ENCODE data around the gene CEP112. TPM values are rescaled to one million over a fixed set of nuclear protein-coding genes. Genes with fewer than 3 reads are reported as not detected.

The CEP112 gene
- total and polyA plus RNA-seq, 2 of the 8 experiments (the other 6 are each of a cell fraction or from before 2014, with no cell fraction given) = 0.62 to 3.1 TPM

DNA sequence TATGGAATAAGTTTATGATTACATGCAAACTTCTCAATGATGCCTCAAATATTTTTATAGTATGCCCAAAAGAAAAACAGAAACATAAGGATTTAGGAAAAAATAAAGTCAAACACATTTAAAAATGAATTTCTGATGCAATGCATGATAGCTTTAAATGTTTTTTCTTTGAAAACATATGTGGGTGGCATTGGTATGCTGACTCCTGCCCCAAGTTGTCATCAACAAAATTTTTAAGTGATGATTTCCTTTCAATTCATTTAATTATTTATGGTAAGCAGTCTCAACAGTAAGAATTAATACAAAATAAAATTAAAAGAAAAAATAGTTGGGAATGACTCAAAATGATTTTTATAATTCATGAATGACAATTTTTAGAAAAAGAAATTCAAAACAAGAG is 104.9 kb downstream of the CEP112 start:
- Histone ChIP-seq H3K4me3 (ENCODE audit: extremely low read depth in 1 of 4, insufficient read depth in 2 of 4, low read depth in 3 of 4, low read length in 4 of 4) (no peak overlapping the region), H3K79me2 (ENCODE audit: control insufficient read depth in 1 of 2, insufficient read depth in 2 of 2, low read length in 2 of 2) (no peaks in the 10 kb centered on the region), H2AFZ (ENCODE audit: low read length) (no peak overlapping the region), H3K4me1 (replicated peaks in 1 of 4; ENCODE audit: control insufficient read depth in 3 of 4, insufficient read depth in 4 of 4, low read length in 3 of 4) (no peaks in the 10 kb centered on the region), H2BK5ac (ENCODE audit: low read depth, low read length) (no peak overlapping the region), H4K8ac (ENCODE audit: extremely low read depth, insufficient read depth, low read length) (no peak overlapping the region), H3K23me2 (ENCODE audit: low read depth, low read length) (no peaks in the 10 kb centered on the region; the same call in 1 of the 2 replicates), H2BK120ac (replicated peaks; ENCODE audit: low read depth, low read length) (no peak overlapping the region), H3K9me3 (ENCODE audit: insufficient read depth in 2 of 2, low read depth in 1 of 2, low read length in 1 of 2) (no peaks in the 10 kb centered on the region; a peak in 1 of 4 replicates), H3K36me3 (ENCODE audit: control insufficient read depth in 2 of 4, insufficient read depth in 4 of 4, low read length in 3 of 4) (no peaks in the 10 kb centered on the region), H3K4me2 (ENCODE audit: insufficient read depth in 1 of 2, low read depth in 2 of 2, low read length in 2 of 2) (no peak overlapping the region), H3K23ac (ENCODE audit: insufficient read length) (no peak overlapping the region), H2BK15ac (ENCODE audit: low read length) (no peak overlapping the region), H4K5ac (ENCODE audit: insufficient read length, low read depth, low read length) (no peak overlapping the region), H4K91ac (replicated peaks; ENCODE audit: insufficient read length, low read length) (no peak overlapping the region), H4K20me1 (replicated peaks in 1 of 2; ENCODE audit: control insufficient read depth in 1 of 2, insufficient read depth in 2 of 2, low read length in 2 of 2) (no peaks in the 10 kb centered on the region), H2BK20ac (ENCODE audit: low read length) (no peak overlapping the region), H3K4ac (replicated peaks; ENCODE audit: insufficient read length, low read depth, low read length) (no peak overlapping the region), H3K18ac (ENCODE audit: extremely low read depth, low read length) (no peak overlapping the region), H3K27me3 (replicated peaks in 1 of 4; ENCODE audit: control insufficient read depth in 3 of 4, extremely low read depth in 1 of 4, insufficient read depth in 3 of 4, low read length in 3 of 4) (no peaks in the 10 kb centered on the region), H2AK5ac (ENCODE audit: low read depth, low read length) (no peak overlapping the region), H3K14ac (ENCODE audit: insufficient read length) (no peak overlapping the region), H3K56ac (replicated peaks; ENCODE audit: insufficient read length, low read depth, low read length) (no peak overlapping the region), H3K79me1 (ENCODE audit: low read depth, low read length) (no peaks in the 10 kb centered on the region), H3K9ac (replicated peaks in 1 of 4; ENCODE audit: extremely low read depth in 1 of 4, low read depth in 3 of 4, low read length in 3 of 4) (no peak overlapping the region), H3K27ac (ENCODE audit: low read depth, low read length) (no peak overlapping the region), H2BK12ac (ENCODE audit: low read depth, low read length) (no peak overlapping the region)
- ChIA-PET POLR2A (ENCODE audit: partially characterized antibody) (no interaction called here), CTCF (ENCODE audit: partially characterized antibody) (no interaction called here)
- DNase-seq (ENCODE audit: low read depth in 1 of 2, low spot score in 2 of 2) (no peak), FAIRE-seq (no peak)
- TF ChIP-seq TAF7 (optimal IDR thresholded peaks at IDR 0.05; ENCODE audit: borderline replicate concordance, low read depth, low read length) = no peak
- TF ChIP-seq POLR2A (IDR thresholded peaks at IDR 0.05; ENCODE audit: control extremely low read depth in 1 of 2, low read depth in 2 of 2, low read length in 2 of 2) = no peak
- TF ChIP-seq BRCA1 (IDR thresholded peaks at IDR 0.05; ENCODE audit: low read depth, low read length) = no peak
- no peak for TF ChIP-seq FOSL1 (IDR thresholded peaks at IDR 0.05; ENCODE audit: insufficient read depth, low read depth, low read length)
- TF ChIP-seq, protein P1, sequence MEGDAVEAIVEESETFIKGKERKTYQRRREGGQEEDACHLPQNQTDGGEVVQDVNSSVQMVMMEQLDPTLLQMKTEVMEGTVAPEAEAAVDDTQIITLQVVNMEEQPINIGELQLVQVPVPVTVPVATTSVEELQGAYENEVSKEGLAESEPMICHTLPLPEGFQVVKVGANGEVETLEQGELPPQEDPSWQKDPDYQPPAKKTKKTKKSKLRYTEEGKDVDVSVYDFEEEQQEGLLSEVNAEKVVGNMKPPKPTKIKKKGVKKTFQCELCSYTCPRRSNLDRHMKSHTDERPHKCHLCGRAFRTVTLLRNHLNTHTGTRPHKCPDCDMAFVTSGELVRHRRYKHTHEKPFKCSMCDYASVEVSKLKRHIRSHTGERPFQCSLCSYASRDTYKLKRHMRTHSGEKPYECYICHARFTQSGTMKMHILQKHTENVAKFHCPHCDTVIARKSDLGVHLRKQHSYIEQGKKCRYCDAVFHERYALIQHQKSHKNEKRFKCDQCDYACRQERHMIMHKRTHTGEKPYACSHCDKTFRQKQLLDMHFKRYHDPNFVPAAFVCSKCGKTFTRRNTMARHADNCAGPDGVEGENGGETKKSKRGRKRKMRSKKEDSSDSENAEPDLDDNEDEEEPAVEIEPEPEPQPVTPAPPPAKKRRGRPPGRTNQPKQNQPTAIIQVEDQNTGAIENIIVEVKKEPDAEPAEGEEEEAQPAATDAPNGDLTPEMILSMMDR (IDR thresholded peaks at IDR 0.05; ENCODE audit: control extremely low read depth in 1 of 3, insufficient read depth in 1 of 3, low read depth in 1 of 3, low read length in 3 of 3) = no peak
- no peak for TF ChIP-seq EP300 (IDR thresholded peaks at IDR 0.05; ENCODE audit: borderline replicate concordance in 1 of 2, low read depth in 2 of 2, low read length in 2 of 2)
- TF ChIP-seq, protein P2, sequence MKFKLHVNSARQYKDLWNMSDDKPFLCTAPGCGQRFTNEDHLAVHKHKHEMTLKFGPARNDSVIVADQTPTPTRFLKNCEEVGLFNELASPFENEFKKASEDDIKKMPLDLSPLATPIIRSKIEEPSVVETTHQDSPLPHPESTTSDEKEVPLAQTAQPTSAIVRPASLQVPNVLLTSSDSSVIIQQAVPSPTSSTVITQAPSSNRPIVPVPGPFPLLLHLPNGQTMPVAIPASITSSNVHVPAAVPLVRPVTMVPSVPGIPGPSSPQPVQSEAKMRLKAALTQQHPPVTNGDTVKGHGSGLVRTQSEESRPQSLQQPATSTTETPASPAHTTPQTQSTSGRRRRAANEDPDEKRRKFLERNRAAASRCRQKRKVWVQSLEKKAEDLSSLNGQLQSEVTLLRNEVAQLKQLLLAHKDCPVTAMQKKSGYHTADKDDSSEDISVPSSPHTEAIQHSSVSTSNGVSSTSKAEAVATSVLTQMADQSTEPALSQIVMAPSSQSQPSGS (IDR thresholded peaks at IDR 0.05; ENCODE audit: low read length) = no peak
- no peak for TF ChIP-seq RNF2 (IDR thresholded peaks at IDR 0.05; ENCODE audit: borderline replicate concordance, low read depth, low read length, missing control alignments, poor library complexity, severe bottlenecking)
- no peak for TF ChIP-seq PHF8 (conservative IDR thresholded peaks at IDR 0.05; ENCODE audit: low read depth, low read length)
- no peak for TF ChIP-seq KDM1A (IDR thresholded peaks at IDR 0.05; ENCODE audit: borderline replicate concordance, low read length)

Measured in H1 (cell line).